KG1 (cell line): ENCODE measurements around the gene PCOLCE2.
"Not testable (repeated sequence)": the region's sequence is repeated elsewhere in the genome, so short reads cannot be mapped to it uniquely, and the experiment has no call there.

Experiments
- DNase-seq: peaks from one replicate; lab custom pipeline; 2025; lab: John Stamatoyannopoulos, UW

The PCOLCE2 gene

DNA sequence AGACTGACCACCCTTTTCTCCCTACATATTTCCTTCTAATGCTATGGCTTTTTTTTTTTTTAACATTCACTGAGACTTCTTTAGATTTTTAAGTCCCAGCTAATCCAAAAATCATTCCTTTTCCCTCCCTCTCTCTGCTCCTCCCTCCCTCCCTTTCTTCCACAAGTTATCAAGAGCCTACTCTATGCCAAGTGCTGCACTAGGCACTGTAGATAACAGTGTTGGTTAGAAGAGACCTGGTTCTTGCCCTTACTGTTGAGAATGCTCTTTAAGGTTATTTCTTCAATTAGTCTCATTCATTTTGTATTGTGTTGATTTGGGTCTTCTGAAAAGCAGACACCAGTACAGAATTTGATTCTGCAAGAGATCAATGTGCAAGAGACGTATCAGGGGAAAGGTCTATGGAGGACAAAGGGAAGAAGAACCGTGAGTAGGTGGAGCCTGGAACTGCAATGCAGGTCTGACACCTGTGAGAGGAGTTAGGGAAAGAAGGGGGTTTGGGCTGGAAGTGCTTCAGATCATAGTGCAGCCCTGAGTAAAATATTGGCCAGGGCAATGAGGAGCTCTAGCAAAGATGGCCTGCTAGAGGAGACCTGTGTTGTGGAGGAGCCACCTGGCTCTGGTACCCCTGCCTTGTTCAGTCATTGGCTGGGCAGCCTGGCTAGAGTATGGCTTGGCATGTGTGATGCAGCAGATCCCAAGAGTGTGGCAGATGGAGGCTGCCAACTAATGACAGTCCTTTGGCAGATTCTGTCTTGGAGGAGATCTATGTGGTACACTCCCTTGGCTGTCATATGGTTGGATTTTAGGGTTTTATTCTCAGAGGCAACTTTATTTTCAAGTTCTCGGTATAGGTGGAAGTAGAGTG, 9.7 kb upstream of the PCOLCE2 start:
- DNase-seq, result no peak

GRCh38 chr3:142897807-142898206, 8.9 kb upstream of the PCOLCE2 start:
- DNase-seq, result no peak

DNA sequence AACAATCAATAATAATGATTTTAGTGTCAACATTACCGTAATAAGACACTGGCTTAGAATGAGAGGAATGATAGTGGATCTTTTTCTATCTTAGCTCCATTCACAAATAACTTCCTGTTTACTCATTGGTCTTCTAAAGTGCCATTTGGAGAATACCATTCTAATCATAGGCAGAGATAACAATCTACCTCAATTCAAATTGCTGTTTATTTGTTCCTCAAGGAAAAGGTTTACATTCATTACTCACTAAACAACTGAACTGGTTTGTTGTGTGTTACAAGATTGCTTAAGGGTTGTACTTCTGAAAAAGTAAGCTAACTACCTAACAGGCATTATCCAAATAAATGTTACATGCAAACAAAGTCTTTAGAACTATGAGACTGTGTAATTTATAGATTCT, 8.1 kb upstream of the PCOLCE2 start:
- no peak for DNase-seq

- DNase-seq, result no peak
Observed at GRCh38 chr3:142896201-142896755, 7.4 kb upstream of the PCOLCE2 start.

DNA sequence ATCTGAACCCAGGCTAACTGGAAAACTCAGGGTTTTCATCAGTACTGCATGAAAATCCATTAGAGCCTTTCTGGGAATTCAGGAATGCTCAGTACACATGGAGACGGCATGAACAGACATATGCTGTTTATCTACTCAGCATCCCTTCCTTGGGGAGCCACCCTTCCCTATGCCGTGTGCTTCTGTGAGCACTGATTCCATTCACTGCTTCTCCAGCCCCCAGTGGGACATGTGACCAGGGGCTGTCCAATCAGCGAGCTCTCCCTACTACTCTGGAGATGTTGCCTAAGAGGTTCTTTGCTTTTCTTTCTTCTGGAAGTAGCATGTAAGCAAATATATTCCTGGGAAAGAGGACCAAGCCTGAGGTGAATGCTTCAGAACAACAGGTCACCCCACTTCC, 5.6 kb upstream of the PCOLCE2 start:
- no peak for DNase-seq

- no peak for DNase-seq
Observed at GRCh38 chr3:142892714-142893113, 3.8 kb upstream of the PCOLCE2 start.

GRCh38 chr3:142890592-142890991, 1.7 kb upstream of the PCOLCE2 start:
- no peak for DNase-seq

GRCh38 chr3:142889212-142890014, 530 bp upstream of the PCOLCE2 start:
- DNase-seq, result no peak

DNA sequence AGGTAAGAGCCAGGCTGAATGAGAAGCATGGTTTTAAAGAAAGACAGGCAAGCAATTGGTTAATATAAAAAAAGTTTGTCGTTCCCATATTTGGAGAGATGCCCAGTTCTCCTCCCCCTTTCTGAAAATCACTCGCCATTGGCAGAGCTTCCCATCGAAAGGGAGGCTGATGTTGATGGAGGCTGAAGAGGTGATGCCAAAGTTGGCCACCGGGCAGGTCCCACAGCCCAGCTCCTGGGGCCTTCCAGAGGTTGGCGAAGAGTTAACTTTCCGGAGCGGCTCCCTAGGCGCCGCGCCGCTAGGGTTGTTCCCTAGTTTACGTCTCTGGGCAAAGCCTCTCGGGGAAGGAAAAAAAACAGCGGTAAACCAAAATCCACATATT, 793 bp downstream of the PCOLCE2 start:
- DNase-seq, result no peak

GRCh38 chr3:142886940-142887339, 1.9 kb downstream of the PCOLCE2 start:
- DNase-seq, result no peak

DNA sequence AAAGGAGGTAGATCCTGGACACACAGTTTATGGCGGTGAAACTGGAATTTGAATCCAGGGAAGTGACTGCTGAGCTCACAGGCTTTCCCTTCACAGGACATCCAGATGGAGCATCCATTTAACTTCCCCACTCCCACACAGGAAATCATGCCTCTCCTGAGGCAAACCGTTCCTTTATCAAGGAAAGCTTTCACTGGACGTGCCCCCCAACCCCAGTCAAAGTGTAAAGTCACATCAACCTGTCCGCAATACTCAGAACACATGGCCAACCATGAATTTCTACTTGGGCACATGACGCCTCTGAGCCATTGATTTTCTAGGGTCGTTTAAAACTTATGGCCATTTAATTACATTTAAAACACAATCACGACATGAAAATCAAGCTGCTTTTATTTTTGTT, 2.9 kb downstream of the PCOLCE2 start:
- no peak for DNase-seq

DNA sequence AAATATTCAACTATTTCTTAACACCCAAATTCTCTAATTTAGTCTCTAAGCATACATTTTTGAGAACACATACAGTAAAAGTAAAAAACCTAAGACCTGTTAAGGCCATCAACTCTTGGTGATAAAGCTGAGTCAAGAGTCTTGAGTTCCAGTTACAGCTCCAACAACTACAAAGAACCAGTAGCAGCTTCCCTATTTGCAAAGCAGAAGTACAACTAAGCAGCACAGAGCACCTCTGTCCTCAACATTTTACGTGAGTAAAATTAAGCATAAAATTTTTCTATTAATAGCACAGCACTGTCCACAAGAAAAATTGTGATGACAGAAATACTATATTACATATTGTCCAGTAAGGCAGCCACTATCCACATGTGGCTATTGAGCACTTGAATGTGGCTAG, 4.4 kb downstream of the PCOLCE2 start:
- no peak for DNase-seq

- DNase-seq, result not testable (repeated sequence)
Observed at GRCh38 chr3:142883534-142883933, 5.3 kb downstream of the PCOLCE2 start.

- no peak for DNase-seq
Observed at GRCh38 chr3:142881445-142882224, 7.2 kb downstream of the PCOLCE2 start.

DNA sequence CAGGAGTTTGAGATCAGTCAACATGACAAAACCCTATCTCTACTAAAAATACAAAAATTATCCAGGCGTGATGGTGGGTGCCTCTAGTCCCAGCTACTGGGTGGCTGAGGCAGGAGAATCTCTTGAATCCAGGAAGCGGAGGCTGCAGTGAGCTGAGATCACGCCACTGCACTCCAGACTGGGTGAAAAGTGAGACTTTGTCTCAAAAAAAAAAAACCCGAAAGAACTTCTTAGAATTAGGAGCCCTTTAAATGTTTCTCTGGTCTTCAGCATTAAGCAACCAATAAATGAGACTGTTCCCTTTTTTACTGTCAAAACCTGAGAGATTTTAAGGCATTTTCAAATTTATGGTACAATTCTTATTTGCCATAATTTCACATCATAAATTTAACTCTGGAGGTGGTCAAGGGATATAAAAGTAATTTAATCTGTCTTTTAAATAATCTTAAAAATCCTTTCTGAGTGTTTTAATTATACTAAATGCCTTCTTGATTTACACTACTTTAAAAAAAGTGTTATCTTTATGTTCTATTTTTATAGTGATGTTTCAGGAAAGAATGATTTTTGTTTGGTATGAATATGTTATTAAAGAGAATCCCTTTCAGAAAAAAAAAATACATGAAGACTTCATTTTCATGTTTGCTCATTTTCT, 10.1 kb downstream of the PCOLCE2 start:
- no peak for DNase-seq

- no peak for DNase-seq
Observed at GRCh38 chr3:142876417-142876816, 12.5 kb downstream of the PCOLCE2 start.

DNA sequence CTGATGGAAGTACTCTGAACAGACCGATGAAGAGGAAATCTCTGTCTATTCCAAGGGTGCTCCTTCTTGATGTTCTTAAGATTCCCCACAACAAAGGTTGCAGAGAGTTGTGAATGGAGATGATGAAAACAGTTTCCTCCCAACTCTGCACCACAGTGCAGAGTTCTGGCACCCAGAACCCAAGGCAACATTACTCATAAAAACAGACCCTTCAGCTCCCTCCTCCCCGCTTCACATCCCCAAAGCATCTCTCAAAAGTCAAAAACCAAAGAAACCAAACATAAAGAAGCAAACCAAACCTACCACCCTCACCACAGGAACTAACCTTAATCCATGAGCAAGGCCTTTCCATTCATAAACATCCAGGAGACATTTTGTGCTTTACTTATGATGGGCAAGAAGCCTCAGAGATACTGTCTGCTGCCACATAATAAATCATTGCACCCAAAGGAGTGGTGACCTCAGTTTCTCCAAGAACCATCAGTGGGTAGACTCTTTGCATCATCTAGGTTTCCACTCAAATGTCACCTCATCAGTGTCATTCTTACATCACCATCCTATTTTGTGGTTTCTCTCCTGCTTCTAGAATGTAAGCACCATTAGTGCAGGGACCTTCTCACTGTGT, 13.2 kb downstream of the PCOLCE2 start:
- no peak for DNase-seq

- DNase-seq, result no peak
Observed at GRCh38 chr3:142875099-142875498, 13.8 kb downstream of the PCOLCE2 start.

DNA sequence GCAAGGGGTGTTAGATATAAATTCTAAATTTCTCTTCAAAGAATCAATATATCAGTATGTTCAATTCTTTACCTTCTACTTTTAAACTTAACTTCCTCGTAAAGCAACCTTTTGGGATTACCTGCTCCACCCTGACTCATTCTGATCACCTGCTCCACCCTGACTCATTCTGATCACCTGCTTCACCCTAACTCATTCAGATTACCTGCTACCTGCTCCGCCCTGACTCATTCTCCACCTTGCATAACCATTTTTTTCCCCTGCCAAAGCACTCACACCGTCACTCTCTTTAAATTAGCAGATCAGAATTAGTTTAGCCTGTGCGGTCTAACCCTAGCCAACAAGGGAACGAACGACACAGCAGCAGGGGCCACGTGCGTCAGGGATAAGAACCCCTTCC, 20.5 kb downstream of the PCOLCE2 start:
- not testable (repeated sequence) for DNase-seq

DNA sequence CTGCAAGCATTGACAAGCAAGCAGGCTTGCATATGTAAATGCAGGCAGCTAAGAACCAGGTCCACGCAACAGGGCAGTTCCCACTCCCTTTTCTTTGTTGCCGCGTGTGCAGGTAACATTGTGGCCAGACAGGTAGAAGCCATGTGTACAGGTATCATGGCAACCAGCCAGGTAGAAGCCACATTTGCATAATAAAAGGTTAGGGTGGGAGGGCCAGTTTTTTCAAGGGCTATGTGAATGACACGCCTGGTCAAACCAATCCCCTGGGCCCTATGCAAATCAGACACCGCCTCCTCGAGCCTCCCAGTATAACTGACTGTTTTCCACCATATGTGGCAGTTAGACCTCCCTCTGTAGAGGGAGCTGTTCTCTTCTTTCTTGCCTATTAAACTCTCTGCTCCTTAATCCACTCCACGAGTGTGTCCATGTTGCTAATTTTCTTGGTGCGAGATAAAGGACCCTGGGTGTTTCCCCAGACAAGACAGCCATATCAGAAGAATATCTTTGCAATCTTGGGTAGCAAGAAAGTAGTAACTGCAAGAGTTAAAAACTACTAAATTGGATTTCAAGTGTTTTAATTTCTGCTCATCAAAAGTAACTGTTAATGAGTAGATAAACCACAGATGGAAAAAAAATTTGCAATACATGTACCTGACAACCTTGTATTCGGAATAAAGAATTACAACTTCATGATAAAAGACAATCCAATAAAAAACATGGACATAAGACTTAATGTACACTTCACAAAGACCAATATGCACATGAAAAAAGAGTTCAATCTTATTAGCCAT, 21.8 kb downstream of the PCOLCE2 start:
- no peak for DNase-seq
